Adrenal gland (tissue), 12 donors: Measurements from ENCODE around the gene TSPAN32. TPM values are rescaled to one million over a fixed set of nuclear protein-coding genes. Genes with fewer than 3 reads are reported as not detected.
"Not testable (repeated sequence)": the region's sequence is repeated elsewhere in the genome, so short reads cannot be mapped to it uniquely, and the experiment has no call there.

Experiments used
- DNase-seq, 7 donors: peaks; one replicate each; pipeline ENCODE4 v3.0.0-alpha.2; 2019 to 2020
- H3K27ac ChIP-seq, 5 donors: fragments of 200-600 bp; sonication (generic) in 4 of 5; 1 replicate in 3 of 5; 2 replicates in 2 of 5; pipeline versions ENCODE4 v1.5.1 to v1.8.0; 2016 to 2020; ENCODE audit warnings: mild to moderate bottlenecking in 1 of 5
- H3K27me3 ChIP-seq: fragments of 200-600 bp; 2 replicates; pipeline ENCODE4 v1.8.0; 2021
- H3K36me3 ChIP-seq, 2 donors: fragments of 200-600 bp; replicated peaks in 1 of 2; 1 replicate in 1 of 2; 2 replicates in 1 of 2; pipeline versions ENCODE4 v1.5.1 to v1.8.0; 2018 to 2022
- H3K4me1 ChIP-seq, 2 donors: fragments of 200-600 bp; replicated peaks in 1 of 2; 1 replicate in 1 of 2; 2 replicates in 1 of 2; pipeline versions ENCODE4 v1.5.1 to v1.8.0; 2018 to 2021
- H3K4me3 ChIP-seq, 4 donors: fragments of 200-600 bp; sonication (generic) in 3 of 4; one replicate each; pipeline ENCODE4 v1.5.1; 2016 to 2018
- H3K9me3 ChIP-seq, 3 donors: fragments of 200-600 bp; sonication (generic) in 1 of 3; replicated peaks in 1 of 3; 1 replicate in 2 of 3; 2 replicates in 1 of 3; pipeline versions ENCODE4 v1.5.1 to v1.8.0; 2016 to 2021
- CTCF ChIP-seq, 6 experiments: fragments of 450-650 bp in 4 of 6; fragments of 200-600 bp in 2 of 6; sonication (generic) in 1 of 6; IDR thresholded peaks; 1 replicate in 5 of 6; 2 replicates in 1 of 6; pipeline versions ENCODE4 v1.5.1 to v1.8.0; 2016 to 2021; ENCODE audit warnings: antibody characterized with exemption in 6 of 6, mild to moderate bottlenecking in 2 of 6, moderate library complexity in 1 of 6
- POLR2A ChIP-seq, 2 donors: fragments of 450-650 bp; IDR thresholded peaks; one replicate each; pipeline ENCODE4 v1.6.1; 2017; ENCODE audit warnings: antibody characterized with exemption in 2 of 2, mild to moderate bottlenecking in 2 of 2, moderate library complexity in 1 of 2
- WGBS, 4 donors: extraction: QIAGEN DNeasy Blood & Tissue Kit in 2 of 4; methylation state at CpG; one replicate each; pipeline versions ENCODE4 v1.1.5 to v1.1.7; 2013 to 2017; 5-methylcytosine and 5-hydroxymethylcytosine counted together
- intact Hi-C, 2 donors: fragments of 100-400 bp; cut with DNase I; formaldehyde crosslinking; loops; one replicate each; pipeline versions ENCODE4 v1.14.1 to v1.15.0; 2022 to 2023
- polyA plus RNA-seq, 3 donors: library from polyadenylated mRNA; stranded (reverse); fragments of 200-250 nt in 2 of 3; fragments of 350-450 nt in 1 of 3; fragmentation: Illumina TruSeq in 1 of 3; extraction: RNeasy Lipid Tissue Mini Kit (QIAGEN cat#74804) in 1 of 3; gene quantifications; one replicate each; pipeline ENCODE4 v1.2.3, GENCODE V29; 2013 to 2014
- total RNA-seq, 9 donors: library from RNA; depleted of rRNA in 4 of 9; stranded (reverse); fragments of >200 nt in 4 of 9; fragments of 120-200 nt in 1 of 9; fragmentation: NEBNext Ultra II Directional in 1 of 9; extraction: Animal tissue kit (Norgen Biotek cat#: 25700) in 1 of 9; gene quantifications; one replicate each; pipeline versions ENCODE4 v1.1.0 to v1.2.4, GENCODE V29; 2013 to 2023
- donor health status: healthy with polysubstance abuse.
- donor health status: Bipolar disorder and iron deficiency.
- donor health status: DM: yes; HTN: yes; CAD: no.
- donor health status: DM: no; HTN: no; CAD: no.
- donor health status: DM: no; HTN: no; CAD: no.
- donor health status: DM: yes; HTN: yes; CAD: no.

Gene TSPAN32
- total and polyA plus RNA-seq, 12 donors, result 0.14 to 7.0 (median 0.88) TPM; not detected in 4

GRCh38 chr11:2361565-2361964 is 59.8 kb downstream of the TSPAN32 start:
- TF ChIP-seq POLR2A (IDR thresholded peaks at IDR 0.05) (no peak), CTCF (IDR thresholded peaks at IDR 0.05) (no peak)
- no peaks in the 10 kb centered on the region for H3K9me3 ChIP-seq
- no peak overlapping the region for H3K4me3 ChIP-seq
- DNase-seq, result no peak
- 80 to 85% (median 82%) methylated on average over 9 of the region's 9 CpGs for WGBS, 4 donors
- H3K36me3 ChIP-seq, result no peaks in the 10 kb centered on the region
- no peaks in the 10 kb centered on the region for H3K4me1 ChIP-seq
- H3K27me3 ChIP-seq, result no peaks in the 10 kb centered on the region
- intact Hi-C loops, result no loop called here
- no peak overlapping the region for H3K27ac ChIP-seq

GRCh38 chr11:2362414-2362813 is 60.6 kb downstream of the TSPAN32 start:
- H3K4me3 ChIP-seq, result no peak overlapping the region
- no peaks in the 10 kb centered on the region for H3K27me3 ChIP-seq
- 80 to 89% (median 88%) methylated on average over 5 to 7 of the region's 7 CpGs for WGBS, 4 donors
- H3K4me1 ChIP-seq, result no peaks in the 10 kb centered on the region
- no peaks in the 10 kb centered on the region for H3K9me3 ChIP-seq
- H3K36me3 ChIP-seq, result no peaks in the 10 kb centered on the region
- no peak overlapping the region for H3K27ac ChIP-seq
- TF ChIP-seq CTCF (IDR thresholded peaks at IDR 0.05), result no peak
- TF ChIP-seq POLR2A (IDR thresholded peaks at IDR 0.05), result no peak
- DNase-seq, result no peak
- intact Hi-C loops, result no loop called here

DNA sequence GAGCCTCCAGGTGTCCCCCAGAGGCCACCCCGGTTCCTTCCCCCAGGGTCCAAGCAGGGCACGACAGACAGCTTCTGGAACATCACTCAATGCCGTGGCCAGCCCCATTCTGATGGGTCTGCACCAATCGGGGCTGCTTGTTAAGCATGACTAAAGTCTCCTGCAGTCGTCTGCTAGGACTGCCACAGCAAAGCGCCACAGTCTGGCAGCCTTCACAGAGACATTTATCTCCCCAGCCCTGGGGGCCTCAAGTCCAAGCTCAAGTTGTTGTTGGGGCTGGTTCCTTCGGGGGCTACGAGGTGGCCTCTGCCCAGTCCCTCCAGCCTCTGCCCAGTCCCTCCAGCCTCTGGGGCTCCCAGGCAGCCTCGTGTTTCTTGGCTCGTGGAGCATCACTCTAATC is 61.3 kb downstream of the TSPAN32 start:
- Histone ChIP-seq H3K27ac (no peak overlapping the region), H3K4me1 (no peaks in the 10 kb centered on the region), H3K27me3 (no peaks in the 10 kb centered on the region), H3K9me3 (no peaks in the 10 kb centered on the region), H3K36me3 (no peaks in the 10 kb centered on the region), H3K4me3 (no peak overlapping the region)
- TF ChIP-seq CTCF (IDR thresholded peaks at IDR 0.05), result no peak
- intact Hi-C loops, result no loop called here
- WGBS, 4 donors, result 83 to 90% (median 89%) methylated on average over 7 to 10 of the region's 10 CpGs
- no peak for DNase-seq

- Histone ChIP-seq H3K27me3 (no peaks in the 10 kb centered on the region), H3K4me1 (no peaks in the 10 kb centered on the region), H3K9me3 (no peaks in the 10 kb centered on the region), H3K4me3 (no peak overlapping the region), H3K27ac (no peak overlapping the region), H3K36me3 (no peaks in the 10 kb centered on the region)
- DNase-seq, result no peak
- TF ChIP-seq POLR2A (IDR thresholded peaks at IDR 0.05) (no peak), CTCF (IDR thresholded peaks at IDR 0.05) (no peak)
- intact Hi-C loops, result no loop called here
- WGBS, 4 donors, result 87 to 95% (median 94%) methylated on average over 10 to 15 of the region's 15 CpGs
These were observed 62.0 kb downstream of the TSPAN32 start for GRCh38 chr11:2363577-2364370.

DNA sequence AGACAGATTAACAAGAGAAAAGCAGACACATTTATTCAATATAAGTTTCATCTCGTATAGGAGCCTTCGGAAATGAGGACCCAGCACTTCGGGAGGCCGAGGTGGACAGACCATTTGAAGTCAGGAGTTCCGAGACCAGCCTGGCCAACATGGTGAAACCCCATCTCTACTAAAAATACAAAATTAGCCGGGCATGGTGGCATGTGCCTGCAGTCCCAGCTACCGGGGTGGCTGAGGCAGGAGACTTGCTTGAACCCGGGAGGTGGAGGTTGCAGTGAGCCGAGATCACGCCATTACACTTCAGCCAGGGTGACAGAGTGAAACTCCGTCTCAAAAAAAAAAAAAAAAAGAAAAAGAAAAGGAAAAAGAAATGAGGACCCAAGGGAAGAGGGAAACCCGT is 62.6 kb downstream of the TSPAN32 start:
- H3K36me3 ChIP-seq, H3K4me1 ChIP-seq, H3K27ac ChIP-seq, intact Hi-C loops, DNase-seq, H3K27me3 ChIP-seq, H3K9me3 ChIP-seq, H3K4me3 ChIP-seq: not testable (repeated sequence)
- 92 to 95% (median 93%) methylated on average over 12 of the region's 12 CpGs for WGBS, 4 donors
